ENCODE measurements around the gene AP3D1.
A peak's percentile ranks its signal among the peaks of the same experiment; 100 is the strongest.

AP3D1 gene

GRCh38 chr19:2181633-2181997 is 30.2 kb upstream of the AP3D1 start:
- DNase-seq (ENCODE audit: low read depth in 2 of 2): no peak

GRCh38 chr19:2180881-2181632 is 29.7 kb upstream of the AP3D1 start:
- DNase-seq (ENCODE audit: low read depth in 2 of 2): no peak

- no peak for DNase-seq (ENCODE audit: low read depth in 2 of 2)
Observed at GRCh38 chr19:2180114-2180513, 28.7 kb upstream of the AP3D1 start.

GRCh38 chr19:2179095-2179494 is 27.7 kb upstream of the AP3D1 start:
- no peak for DNase-seq (ENCODE audit: low read depth in 2 of 2)

GRCh38 chr19:2176337-2176994 is 25.1 kb upstream of the AP3D1 start:
- no peak for DNase-seq (ENCODE audit: low read depth in 2 of 2)

GRCh38 chr19:2175742-2176141 is 24.4 kb upstream of the AP3D1 start:
- no peak for DNase-seq (ENCODE audit: low read depth in 2 of 2)

DNA sequence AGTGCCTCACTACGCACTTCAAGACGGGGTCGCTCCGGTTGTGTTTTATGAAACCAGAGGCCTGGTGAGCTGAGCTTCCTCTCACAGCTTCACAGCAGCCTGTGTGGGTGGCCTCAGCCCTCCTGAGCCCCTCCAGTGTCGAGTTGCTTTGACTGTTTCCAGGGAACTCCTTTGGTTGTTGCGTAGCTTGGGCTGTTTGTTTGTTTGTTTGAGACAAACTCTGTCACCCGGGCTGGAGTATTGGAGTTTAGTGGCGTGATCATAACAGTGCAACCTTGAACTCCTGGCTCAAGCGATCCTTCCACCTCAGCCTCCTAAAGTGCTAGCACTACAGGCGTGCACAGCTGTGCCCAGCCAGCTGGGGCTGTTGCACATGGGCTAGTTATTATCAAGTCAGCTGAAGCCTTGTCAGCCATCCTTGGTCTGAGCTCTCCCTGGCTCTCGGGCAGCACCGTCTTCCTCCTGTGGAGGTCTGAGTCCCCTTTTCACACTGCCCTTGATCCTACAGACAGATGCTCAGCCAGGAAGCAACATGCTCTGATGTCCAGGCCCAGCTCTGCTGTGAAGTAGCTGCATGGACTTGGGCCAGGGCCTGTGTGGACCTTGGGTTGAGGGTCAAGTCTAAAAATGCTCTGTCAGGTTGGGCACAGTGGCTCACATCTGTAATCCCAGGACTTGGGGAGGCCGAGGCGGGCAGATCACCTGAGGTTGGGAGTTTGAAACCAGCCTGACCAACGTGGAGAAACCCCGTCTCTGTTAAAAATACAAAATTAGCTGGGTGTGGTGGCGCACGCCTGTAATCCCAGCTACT is 22.6 kb upstream of the AP3D1 start:
- no peak for DNase-seq (ENCODE audit: low read depth in 2 of 2)

DNA sequence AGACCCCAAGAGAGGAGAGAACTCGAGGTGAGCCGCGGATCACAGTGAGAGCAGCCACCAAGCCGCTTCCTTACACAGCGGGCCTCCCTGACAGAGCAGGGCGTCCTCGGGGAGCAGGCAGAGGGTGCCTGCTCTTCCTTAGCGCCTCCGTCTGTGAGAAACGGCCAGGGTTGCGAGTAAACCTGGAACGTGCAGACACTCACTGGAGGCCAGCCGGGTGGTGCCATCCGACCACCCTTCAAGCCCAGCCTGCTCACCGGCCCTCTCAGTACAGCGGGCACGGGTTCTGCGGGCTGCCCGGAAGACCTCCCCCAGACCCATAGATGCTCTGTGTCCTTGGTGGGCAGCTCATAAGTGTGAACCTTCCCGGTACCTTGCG is 22.0 kb upstream of the AP3D1 start:
- no peak for DNase-seq (ENCODE audit: low read depth in 2 of 2)

DNA sequence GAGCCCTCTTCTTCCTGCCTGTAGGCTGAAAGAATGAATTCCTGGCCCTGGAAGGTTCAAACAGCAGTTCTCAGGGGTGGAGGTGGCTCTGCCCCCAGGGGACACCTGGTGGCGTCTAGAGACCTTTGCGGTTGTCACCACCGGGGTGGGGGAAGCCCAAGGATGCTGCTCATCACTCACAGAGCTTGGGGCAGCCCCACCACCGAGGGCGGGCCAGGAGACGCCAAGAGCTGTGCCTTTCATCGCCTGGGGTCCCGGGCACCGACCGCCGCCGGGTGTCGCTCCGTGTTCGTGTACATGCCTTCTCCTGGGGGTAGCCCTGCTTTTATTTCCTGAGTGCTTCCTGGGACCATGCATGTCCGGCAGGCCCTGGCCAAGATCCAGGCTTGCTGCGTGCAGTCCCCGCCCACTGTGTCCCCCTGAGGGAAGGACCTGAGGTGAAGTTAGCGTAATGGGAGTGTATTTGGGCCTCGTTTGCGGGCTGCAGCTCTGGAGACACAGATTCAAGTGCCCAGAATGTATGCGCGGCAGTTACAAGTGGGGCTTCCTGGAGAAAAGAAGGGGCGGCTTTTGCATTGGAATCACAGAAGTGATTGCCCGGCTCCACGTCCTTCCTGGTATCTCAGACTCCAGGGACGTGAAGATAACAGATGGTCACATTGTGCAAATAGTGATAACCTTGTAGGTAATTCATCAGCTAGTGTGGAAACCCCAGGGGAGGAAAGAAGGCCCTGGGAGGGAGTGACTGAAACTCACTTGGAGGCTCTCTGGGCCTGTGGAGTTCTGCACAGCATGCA is 20.2 kb upstream of the AP3D1 start:
- DNase-seq (ENCODE audit: low read depth in 2 of 2): peak; percentile 80 to 86

DNA sequence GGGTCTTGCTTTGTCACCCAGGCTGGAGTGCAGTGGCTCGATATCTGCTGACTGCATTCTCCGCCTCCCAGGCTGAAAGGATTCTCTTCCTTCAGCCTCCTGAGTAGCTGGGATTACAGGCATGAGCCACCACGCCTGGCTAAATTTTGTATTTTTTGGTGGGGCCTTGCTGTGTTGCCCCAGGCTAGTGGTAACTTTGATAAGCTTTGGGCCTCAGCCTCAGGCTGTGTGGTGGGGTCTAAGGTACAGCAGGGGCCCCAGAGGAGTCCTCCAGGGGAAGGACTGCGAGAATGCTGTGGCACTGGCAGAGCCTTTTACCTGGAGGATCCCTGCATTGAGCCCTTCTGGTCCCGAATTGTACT is 19.6 kb upstream of the AP3D1 start:
- DNase-seq (ENCODE audit: low read depth in 2 of 2): no peak

DNA sequence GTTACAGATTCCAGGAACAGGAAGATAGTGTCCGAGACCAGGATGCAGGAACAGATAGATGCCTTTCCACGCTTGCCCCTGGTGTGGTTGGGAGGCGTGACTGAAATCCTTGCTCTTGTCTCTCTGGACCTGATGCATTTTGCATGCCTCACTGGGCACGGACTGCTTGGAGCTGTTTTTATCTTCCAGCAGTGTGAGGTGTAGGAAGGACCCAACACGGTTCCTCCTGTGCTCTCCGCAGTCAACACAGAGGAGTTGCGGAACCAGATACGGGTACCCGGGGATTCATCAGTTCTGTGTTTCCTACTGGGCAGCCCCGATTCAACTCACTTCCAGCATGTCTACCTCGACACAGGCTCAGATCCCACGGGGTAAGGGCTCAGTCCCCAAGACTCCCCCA is 18.9 kb upstream of the AP3D1 start:
- DNase-seq (ENCODE audit: low read depth in 2 of 2): no peak

GRCh38 chr19:2168619-2169424 is 17.5 kb upstream of the AP3D1 start:
- peak; percentile 81 to 93 for DNase-seq (ENCODE audit: low read depth in 2 of 2)

GRCh38 chr19:2167896-2168618 is 16.7 kb upstream of the AP3D1 start:
- DNase-seq (ENCODE audit: low read depth in 2 of 2): no peak

DNA sequence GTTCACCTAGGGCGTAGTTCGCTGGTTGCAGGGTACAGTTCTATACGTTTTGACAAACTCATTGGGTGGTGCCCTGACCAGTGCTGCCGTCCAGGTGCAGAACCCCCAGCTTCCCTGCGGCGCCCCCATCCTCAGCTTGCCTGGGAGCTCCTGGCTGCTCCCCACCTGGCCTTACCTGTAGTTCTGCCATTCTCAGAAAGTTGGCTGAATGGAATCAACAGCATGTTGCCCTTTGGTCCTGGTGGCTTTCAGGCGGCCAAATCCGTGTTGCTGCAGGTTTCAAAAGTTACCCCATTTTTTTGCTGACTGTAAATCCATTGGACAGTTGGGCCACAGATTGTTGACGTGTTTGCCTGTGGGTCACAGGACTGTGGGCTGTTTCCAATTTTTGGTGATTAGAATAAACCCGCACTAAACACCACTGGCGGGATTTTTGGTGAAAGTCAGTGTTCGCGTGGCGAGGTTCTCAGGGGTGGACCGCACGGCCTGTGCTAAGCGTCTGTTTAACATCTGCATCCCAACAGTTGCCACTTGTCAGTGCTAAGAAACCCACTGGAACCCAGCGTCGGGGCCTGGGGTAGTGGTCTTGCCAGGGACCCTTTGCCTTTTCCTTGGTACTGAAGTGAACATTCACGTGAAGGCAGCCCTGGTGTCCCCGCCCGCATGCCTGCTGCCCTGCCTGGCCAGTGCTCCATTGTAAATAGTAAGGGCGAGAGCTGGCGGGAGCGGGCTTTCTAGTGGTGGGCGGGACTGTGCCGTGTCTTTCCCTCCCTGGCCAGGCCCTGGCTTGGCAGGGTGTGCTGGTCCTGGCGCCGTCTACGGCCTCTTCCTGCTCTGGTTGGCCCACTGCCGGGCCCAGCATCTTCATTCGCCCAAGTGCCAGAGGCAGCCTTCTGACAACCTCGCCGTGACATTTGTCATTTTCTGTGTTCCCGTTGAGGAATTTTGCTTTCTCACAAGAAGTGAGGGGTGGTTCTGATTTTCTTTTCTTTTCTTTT is 15.7 kb upstream of the AP3D1 start:
- no peak for DNase-seq (ENCODE audit: low read depth in 2 of 2)

DNA sequence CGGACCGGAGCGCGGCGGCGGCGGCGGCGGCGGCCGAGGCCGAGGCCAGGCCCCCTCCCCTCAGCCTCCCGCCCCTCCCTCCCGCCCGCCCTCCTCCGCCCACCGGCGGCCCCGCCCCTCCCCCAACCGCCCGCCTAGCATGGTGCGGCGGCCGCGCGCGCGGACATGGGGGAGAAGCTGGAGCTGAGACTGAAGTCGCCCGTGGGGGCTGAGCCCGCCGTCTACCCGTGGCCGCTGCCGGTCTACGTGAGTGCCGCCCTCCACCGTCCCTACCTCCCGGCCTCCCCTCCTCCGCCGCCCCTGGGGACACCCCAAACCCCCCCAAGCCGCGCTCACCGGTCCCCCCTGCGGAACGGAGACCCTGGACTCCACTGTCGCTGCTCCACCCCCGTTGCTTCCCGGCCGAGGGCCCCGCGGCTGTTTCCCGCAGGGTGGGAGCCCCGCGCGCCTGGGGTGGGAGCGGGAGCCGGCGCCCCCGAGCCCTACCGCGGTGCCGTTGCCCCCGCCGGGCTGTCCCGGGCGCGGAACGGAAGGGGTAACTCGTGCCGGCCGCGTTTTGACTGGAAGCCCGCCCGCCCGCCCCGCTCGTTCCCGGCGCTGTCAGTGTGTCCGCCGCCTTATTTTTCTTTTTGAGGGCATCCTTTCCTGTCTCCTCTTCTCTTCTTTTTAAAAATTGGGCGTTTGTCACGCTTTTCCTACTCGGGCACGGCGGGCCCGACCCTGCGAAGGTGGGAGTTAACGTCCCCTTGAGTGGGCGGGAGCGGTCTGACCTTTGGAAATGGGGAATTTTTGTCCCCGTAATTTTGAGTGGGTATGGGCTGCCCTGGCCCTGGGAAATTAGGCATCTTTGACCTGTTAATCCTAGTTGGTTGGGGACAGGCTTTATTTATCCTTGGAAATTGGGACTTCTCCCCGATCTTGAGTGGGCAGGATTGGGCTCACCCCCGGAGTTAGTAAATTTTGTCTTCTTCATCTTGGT is 12.9 kb upstream of the AP3D1 start:
- no peak for DNase-seq (ENCODE audit: low read depth in 2 of 2)

DNA sequence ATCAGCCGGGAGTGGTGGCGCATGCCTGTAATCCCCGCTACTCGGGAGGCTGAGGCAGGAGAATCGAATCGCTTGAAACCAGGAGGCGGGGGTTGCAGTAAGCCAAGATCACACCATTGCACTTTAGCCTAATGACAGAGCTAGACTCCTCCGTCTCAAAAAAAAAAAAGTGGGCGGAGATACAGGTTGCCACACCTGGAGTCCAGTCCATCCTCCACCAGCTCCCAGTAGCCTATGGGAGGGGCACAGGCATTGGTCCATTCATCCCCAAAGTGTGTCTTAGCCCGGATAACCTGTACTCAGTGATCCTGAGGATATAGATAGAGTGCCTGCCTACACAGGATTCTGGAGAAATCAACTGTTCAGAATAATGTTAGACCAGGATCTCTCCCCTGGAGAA is 9.0 kb upstream of the AP3D1 start:
- no peak for DNase-seq (ENCODE audit: low read depth in 2 of 2)

GRCh38 chr19:2157452-2157851 is 6.1 kb upstream of the AP3D1 start:
- no peak for DNase-seq (ENCODE audit: low read depth in 2 of 2)

GRCh38 chr19:2154587-2155075 is 3.3 kb upstream of the AP3D1 start:
- DNase-seq (ENCODE audit: low read depth in 2 of 2): no peak

Data from stimulated activated CD8-positive, alpha-beta memory T cell treated with anti-CD3 and anti-CD28 coated beads, Interleukin-15, amount 100 ng/mL, for 48 hours (primary cell).